Gastroesophageal sphincter (tissue), 3 donors: Measurements from ENCODE around the gene GRM4.

Experiments
- EP300 ChIP-seq: sonication (generic); formaldehyde crosslinking; IDR thresholded peaks from one replicate; pipeline ENCODE4 v1.6.1; 2017; ENCODE audit warnings: antibody characterized with exemption, mild to moderate bottlenecking
- POLR2AphosphoS5 ChIP-seq: sonication (generic); formaldehyde crosslinking; IDR thresholded peaks from one replicate; pipeline ENCODE4 v1.6.1; 2017; ENCODE audit warnings: antibody characterized with exemption
- TF ChIP-seq, protein P1 (sequence below), 4 experiments: fragments of 200-600 bp in 2 of 4; fragments of 450-650 bp in 2 of 4; sonication (generic) in 1 of 4; IDR thresholded peaks; one replicate each; pipeline ENCODE4 v1.5.1; 2017 to 2019; ENCODE audit warnings: antibody characterized with exemption in 4 of 4, mild to moderate bottlenecking in 2 of 4, moderate library complexity in 2 of 4

DNA sequence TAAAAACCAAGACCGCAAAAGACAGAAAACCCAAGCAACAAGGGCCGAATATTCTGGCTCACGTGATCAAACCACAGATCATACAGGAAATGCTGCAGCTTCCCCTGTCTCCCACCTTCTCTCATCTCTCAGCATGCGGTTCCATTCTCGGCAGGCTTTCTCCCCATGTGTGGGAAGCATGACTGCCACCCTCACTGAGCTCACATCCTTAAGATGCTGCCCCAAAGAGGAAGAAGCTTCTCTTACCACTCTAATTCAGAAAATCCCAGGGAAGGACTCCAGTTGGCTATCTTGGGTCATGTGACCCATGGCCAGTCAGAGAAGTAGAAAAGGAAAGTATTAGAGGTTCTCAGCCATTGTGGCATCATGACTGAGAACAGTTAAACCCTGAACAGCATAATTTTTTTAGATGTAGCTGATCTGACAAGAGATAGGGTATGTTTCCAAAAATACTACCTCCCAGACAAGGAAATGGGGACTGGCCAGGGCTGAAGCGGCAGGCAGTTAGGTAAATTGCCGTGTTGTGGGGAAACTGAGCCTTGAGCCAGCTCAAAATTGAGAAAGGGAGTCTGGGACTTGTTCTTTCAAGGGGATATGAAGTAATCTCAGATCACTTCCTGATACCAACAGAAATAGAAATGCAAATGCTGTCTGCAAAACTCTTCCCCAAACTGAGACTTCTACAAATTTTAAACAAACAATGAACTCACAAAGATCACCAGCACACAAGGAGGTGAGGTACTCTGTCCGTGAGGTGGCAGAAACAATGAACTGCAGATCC is 37.1 kb upstream of the GRM4 start:
- TF ChIP-seq, protein P1, sequence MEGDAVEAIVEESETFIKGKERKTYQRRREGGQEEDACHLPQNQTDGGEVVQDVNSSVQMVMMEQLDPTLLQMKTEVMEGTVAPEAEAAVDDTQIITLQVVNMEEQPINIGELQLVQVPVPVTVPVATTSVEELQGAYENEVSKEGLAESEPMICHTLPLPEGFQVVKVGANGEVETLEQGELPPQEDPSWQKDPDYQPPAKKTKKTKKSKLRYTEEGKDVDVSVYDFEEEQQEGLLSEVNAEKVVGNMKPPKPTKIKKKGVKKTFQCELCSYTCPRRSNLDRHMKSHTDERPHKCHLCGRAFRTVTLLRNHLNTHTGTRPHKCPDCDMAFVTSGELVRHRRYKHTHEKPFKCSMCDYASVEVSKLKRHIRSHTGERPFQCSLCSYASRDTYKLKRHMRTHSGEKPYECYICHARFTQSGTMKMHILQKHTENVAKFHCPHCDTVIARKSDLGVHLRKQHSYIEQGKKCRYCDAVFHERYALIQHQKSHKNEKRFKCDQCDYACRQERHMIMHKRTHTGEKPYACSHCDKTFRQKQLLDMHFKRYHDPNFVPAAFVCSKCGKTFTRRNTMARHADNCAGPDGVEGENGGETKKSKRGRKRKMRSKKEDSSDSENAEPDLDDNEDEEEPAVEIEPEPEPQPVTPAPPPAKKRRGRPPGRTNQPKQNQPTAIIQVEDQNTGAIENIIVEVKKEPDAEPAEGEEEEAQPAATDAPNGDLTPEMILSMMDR (IDR thresholded peaks at IDR 0.05), result no peak
- TF ChIP-seq POLR2AphosphoS5, result no peak
- no peak for TF ChIP-seq EP300
